HG02840 (cell line): ENCODE results near the gene TMTC2.

ENCODE experiments used
- ATAC-seq: cut with Tn5 transposase; IDR thresholded peaks from one replicate; pipeline ENCODE4 v1.9.1; 2021; ENCODE audit warnings: mild to moderate bottlenecking, moderate library complexity, moderate number of reproducible peaks; ENCODE audit not compliant: unreplicated experiment, low FRiP score

The TMTC2 gene

DNA sequence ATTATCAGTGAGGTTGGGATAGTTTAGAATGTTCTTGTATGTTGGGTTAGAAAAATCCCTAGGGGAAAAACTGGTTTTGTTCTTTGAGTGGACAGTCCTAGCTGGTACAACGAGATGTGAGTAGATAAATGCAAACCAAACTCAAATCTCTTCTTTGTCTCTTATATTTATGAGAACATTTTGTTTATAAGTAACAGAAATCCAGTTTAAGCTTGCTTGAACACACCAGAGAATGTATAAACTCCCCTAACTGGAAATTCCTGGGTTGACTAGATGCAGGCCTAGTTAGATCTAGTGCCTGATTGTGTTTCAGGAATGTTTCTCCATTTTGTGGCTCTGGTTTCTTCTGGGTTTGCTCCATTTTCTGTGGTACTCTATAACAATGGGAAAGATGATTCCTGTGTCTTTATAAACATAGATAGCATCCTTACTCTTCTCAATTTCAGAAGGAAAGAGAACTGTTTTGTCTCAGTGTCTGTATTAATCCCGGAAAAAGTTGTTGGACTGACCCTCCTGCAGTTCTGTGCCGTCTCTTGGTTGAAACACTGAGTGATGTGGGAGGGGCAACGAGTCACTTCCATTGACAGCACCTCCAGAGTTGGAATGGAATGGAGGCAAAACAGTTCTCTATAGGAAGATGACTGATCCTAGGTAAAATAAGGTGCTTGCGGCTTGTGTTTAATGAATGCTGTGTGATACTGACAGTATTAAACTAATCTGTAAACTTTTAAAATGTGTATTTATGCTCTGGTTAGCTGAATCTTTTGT is 244.8 kb downstream of the TMTC2 start:
- no peak for ATAC-seq

GRCh38 chr12:82937151-82937550 is 250.4 kb downstream of the TMTC2 start:
- no peak for ATAC-seq

DNA sequence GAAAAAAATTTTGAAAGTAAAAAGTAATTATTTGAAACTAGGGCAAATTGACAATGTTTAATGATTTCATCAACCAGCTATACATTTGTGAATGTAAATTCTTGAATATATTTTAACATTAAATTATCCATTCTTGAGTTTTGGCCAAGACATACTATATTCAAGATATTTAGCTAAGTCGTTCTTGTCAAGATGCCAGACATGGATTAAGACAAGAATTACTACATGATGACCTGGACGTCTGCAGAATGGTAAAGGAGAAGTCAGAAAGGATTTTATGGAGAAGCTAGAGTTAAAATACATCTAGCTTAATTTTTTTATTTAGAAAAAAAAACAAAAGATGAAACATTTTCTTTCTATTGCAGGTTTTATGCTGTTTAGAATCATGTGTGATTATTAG is 255.8 kb downstream of the TMTC2 start:
- no peak for ATAC-seq

DNA sequence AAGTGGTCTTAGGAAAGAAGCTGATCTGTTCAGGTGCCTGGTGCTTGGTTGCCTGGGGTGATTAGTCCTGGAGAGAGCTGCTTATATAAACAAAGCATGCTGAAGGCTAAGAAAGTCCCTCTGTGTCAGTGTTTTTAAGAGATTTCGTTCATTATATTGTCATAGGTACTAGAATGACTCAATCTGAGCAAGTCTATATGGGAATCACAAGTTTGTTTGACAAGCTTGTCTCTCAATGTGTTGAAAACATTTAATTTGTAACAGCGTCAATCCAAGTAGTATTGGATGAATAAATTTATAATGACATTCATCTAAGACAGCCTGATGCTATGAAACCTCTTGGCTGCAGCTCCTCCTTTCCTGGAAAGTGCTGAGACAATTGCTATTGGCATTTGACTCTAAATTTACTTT is 256.3 kb downstream of the TMTC2 start:
- ATAC-seq = peak; percentile 50

DNA sequence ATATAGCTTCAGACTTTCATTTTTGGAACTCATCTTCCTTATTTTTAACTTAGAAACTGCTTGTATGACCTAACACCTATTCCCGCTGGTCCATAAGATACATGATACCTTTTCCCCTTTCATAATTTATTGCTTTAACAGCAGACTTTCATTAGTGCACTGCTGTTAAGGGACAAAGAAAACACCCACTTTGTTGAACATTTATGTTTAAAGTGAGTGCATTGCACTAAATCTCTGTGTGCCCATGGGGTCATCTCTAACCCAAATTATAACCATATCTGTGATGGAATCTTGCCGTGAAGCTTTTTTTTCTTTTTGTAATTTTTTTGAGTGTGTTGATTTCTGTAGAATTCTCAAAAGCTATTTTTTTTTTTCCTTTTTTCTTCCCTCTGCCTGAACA is 261.8 kb downstream of the TMTC2 start:
- ATAC-seq = no peak

GRCh38 chr12:82950356-82950755 is 263.6 kb downstream of the TMTC2 start:
- ATAC-seq = no peak

GRCh38 chr12:82952946-82953345 is 266.2 kb downstream of the TMTC2 start:
- ATAC-seq = no peak

- no peak for ATAC-seq
Observed at GRCh38 chr12:82953397-82953796, 266.7 kb downstream of the TMTC2 start.

DNA sequence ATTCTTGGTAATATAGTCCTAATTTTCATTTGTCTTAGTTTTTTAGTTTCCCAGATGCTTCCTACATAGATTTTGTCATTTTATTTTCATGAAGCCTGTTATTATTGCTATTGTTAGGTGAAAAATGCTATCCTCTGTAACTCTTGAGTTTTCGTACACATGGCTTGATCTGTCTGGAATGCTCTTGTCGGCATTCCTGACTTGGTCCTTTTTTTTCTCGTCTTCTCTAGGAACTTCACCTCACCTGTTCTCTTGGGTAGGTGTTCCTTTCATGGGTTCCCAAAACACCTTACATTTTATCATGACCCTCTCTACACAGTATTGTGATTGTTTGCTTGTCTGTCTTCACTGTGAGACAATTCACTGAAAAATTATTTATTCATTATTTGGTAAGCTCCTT is 267.4 kb downstream of the TMTC2 start:
- ATAC-seq = no peak

DNA sequence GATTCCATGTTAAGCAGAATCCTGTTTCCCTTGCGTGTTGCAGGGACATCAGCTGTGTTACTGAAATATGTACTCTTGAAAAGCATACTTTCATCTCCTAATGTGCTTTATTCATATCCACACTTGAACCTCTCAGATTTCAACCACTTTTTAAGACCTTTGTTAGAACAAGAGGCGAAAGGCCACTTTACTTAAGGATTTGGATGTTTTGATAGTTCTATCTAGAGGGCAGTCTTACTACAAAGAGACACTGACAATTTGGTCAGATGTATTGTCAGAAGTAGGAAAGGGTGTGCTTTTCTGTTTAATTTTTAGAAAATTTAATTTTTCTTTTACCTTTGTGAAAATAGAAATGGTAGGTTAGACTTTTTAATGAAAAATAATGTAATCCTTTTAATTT is 267.9 kb downstream of the TMTC2 start:
- no peak for ATAC-seq

- no peak for ATAC-seq
Observed at GRCh38 chr12:82955043-82955442, 268.3 kb downstream of the TMTC2 start.

- no peak for ATAC-seq
Observed at GRCh38 chr12:82958966-82959365, 272.3 kb downstream of the TMTC2 start.

GRCh38 chr12:82959821-82960220 is 273.1 kb downstream of the TMTC2 start:
- no peak for ATAC-seq

GRCh38 chr12:82961835-82962234 is 275.1 kb downstream of the TMTC2 start:
- ATAC-seq = no peak

DNA sequence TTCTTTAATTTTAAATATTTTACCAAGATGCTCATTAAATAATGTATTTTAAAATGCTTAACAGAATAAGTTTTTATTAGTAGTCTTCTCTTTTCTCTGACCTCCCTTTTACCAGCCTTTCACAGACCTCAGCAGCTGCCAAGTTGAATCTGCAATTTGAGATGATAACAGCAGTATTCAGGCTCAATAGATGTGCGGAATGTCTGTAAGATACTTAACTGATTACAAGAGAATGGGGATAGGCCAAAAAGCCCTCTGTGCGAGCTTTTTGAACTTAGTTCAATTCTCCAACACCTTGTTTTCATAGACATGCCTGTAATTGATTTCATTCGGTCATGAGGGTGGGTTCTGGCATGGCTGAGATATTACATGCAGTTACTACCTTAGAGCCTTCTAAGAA is 277.2 kb downstream of the TMTC2 start:
- ATAC-seq = no peak

- ATAC-seq = no peak
Observed at GRCh38 chr12:82964446-82964845, 277.7 kb downstream of the TMTC2 start.

GRCh38 chr12:82966001-82966559 is 279.4 kb downstream of the TMTC2 start:
- no peak for ATAC-seq

- no peak for ATAC-seq
Observed at GRCh38 chr12:82968631-82969367, 282.1 kb downstream of the TMTC2 start.

- ATAC-seq = no peak
Observed at GRCh38 chr12:82970614-82971013, 283.9 kb downstream of the TMTC2 start.

- no peak for ATAC-seq
Observed at GRCh38 chr12:82971584-82971983, 284.9 kb downstream of the TMTC2 start.

DNA sequence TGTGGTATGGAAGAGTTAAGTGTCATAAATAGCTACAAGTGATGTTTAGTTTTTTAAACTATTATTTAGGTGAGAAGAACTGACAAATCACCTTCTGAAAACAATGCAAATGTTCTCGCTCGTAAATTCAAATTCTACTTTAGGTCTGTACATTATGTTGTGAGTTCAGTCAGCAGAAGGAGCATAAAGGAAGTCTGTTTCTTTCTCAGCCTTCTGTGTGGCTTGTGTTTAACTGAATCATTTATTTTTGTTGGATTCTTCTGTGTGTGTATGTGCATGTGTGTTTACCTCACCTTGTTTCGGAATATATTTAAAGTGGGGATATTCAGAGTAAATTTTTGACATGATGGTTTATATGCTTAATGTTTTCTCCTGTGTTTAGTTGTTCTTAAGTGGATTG is 285.9 kb downstream of the TMTC2 start:
- no peak for ATAC-seq

GRCh38 chr12:82973592-82973991 is 286.9 kb downstream of the TMTC2 start:
- ATAC-seq = no peak
